Tibial artery (tissue), 4 donors: ENCODE data around the gene CC2D2A.

ENCODE experiments used
- DNase-seq, 2 donors: peaks; one replicate each; pipeline ENCODE4 v3.0.0-alpha.2; 2019
- H3K27ac ChIP-seq, 2 donors: fragments of 200-600 bp; sonication (generic) in 1 of 2; 1 replicate in 1 of 2; 2 replicates in 1 of 2; pipeline ENCODE4 v1.5.1; 2018 to 2019; ENCODE audit warnings: mild to moderate bottlenecking in 1 of 2
- H3K27me3 ChIP-seq, 2 donors: fragments of 200-600 bp; sonication (generic) in 1 of 2; one replicate each; pipeline versions ENCODE4 v1.5.1 to v1.6.0; 2016 to 2019
- H3K36me3 ChIP-seq, 3 donors: fragments of 200-600 bp; sonication (generic) in 2 of 3; one replicate each; pipeline ENCODE4 v1.5.1; 2016 to 2019; ENCODE audit warnings: mild to moderate bottlenecking in 2 of 3
- H3K4me1 ChIP-seq, 4 donors: fragments of 200-600 bp; sonication (generic) in 2 of 4; 1 replicate in 3 of 4; 2 replicates in 1 of 4; pipeline ENCODE4 v1.5.1; 2016 to 2019
- H3K4me3 ChIP-seq, 2 donors: fragments of 200-600 bp; sonication (generic) in 1 of 2; 1 replicate in 1 of 2; 2 replicates in 1 of 2; pipeline ENCODE4 v1.5.1; 2018 to 2019; ENCODE audit warnings: mild to moderate bottlenecking in 2 of 2
- H3K9me3 ChIP-seq, 3 donors: fragments of 200-600 bp; sonication (generic) in 1 of 3; one replicate each; pipeline ENCODE4 v1.5.1; 2016 to 2019
- CTCF ChIP-seq, 2 experiments: fragments of 200-600 bp in 1 of 2; fragments of 450-650 bp in 1 of 2; IDR thresholded peaks; one replicate each; pipeline ENCODE4 v1.5.1; 2017 to 2019; ENCODE audit warnings: antibody characterized with exemption in 2 of 2, mild to moderate bottlenecking in 1 of 2, moderate library complexity in 1 of 2
- intact Hi-C: fragments of 100-400 bp; cut with DNase I; formaldehyde crosslinking; loops from one replicate; pipeline ENCODE4 v1.15.0; 2023; ENCODE audit warnings: low total_unique reads

Gene CC2D2A

GRCh38 chr4:15466596-15466995 lies 3.1 kb upstream of the CC2D2A start:
- Histone ChIP-seq H3K9me3 (no peaks in the 10 kb centered on the region), H3K36me3 (no peaks in the 10 kb centered on the region), H3K27me3 (no peaks in the 10 kb centered on the region), H3K27ac (no peak overlapping the region), H3K4me3 (no peak overlapping the region), H3K4me1 (peaks cover 0 to 17% (median 2%) of the 10 kb centered on the region in 4 donors)
- DNase-seq: no peak
- intact Hi-C loops: no loop called here
- TF ChIP-seq CTCF (IDR thresholded peaks at IDR 0.05): no peak

GRCh38 chr4:15470128-15470475 lies 420 bp downstream of the CC2D2A start:
- peak overlapping the region; percentile 56 to 60 for H3K4me3 ChIP-seq
- no peaks in the 10 kb centered on the region for H3K9me3 ChIP-seq
- TF ChIP-seq CTCF (IDR thresholded peaks at IDR 0.05): no peak
- H3K27ac ChIP-seq: peak overlapping the region; percentile 67
- peaks cover 0 to 41% (median 4%) of the 10 kb centered on the region in 4 donors for H3K4me1 ChIP-seq
- H3K27me3 ChIP-seq: no peaks in the 10 kb centered on the region
- H3K36me3 ChIP-seq: no peaks in the 10 kb centered on the region
- intact Hi-C loops: no loop called here
- no peak for DNase-seq

GRCh38 chr4:15476396-15476795 lies 6.7 kb downstream of the CC2D2A start:
- H3K4me1 ChIP-seq: peaks cover 0 to 44% (median 19%) of the 10 kb centered on the region in 4 donors
- H3K27ac ChIP-seq: no peak overlapping the region
- H3K9me3 ChIP-seq: no peaks in the 10 kb centered on the region
- H3K36me3 ChIP-seq: peaks cover 4 to 13% (median 12%) of the 10 kb centered on the region in 3 donors
- intact Hi-C loops: loop anchor here (5.0 kb wide), 1 partner anchor 481 kb away; no protein-coding TSS in a partner anchor
- H3K4me3 ChIP-seq: no peak overlapping the region
- no peaks in the 10 kb centered on the region for H3K27me3 ChIP-seq
- no peak for TF ChIP-seq CTCF (IDR thresholded peaks at IDR 0.05)
- no peak for DNase-seq

GRCh38 chr4:15478724-15479088 lies 9.0 kb downstream of the CC2D2A start:
- no peak for DNase-seq
- Histone ChIP-seq H3K27me3 (no peaks in the 10 kb centered on the region), H3K4me1 (peaks cover 0 to 26% (median 16%) of the 10 kb centered on the region in 4 donors), H3K4me3 (peak overlapping the region in 1 of 2 donors; percentile 56), H3K36me3 (peaks cover 14 to 17% (median 17%) of the 10 kb centered on the region in 3 donors), H3K27ac (peak overlapping the region; percentile 75 to 79), H3K9me3 (no peaks in the 10 kb centered on the region)
- no peak for TF ChIP-seq CTCF (IDR thresholded peaks at IDR 0.05)
- intact Hi-C loops: loop anchor here (2.0 to 5.0 kb wide), 2 partner anchors 176 to 479 kb away; partner anchors contain the start of gene FBXL5

GRCh38 chr4:15479089-15479912 lies 9.6 kb downstream of the CC2D2A start:
- Histone ChIP-seq H3K27ac (peak overlapping the region; percentile 75 to 79), H3K4me1 (peaks cover 0 to 25% (median 15%) of the 10 kb centered on the region in 4 donors), H3K4me3 (peak overlapping the region; percentile 55 to 56), H3K36me3 (peaks cover 14 to 20% (median 17%) of the 10 kb centered on the region in 3 donors), H3K27me3 (no peaks in the 10 kb centered on the region), H3K9me3 (no peaks in the 10 kb centered on the region)
- intact Hi-C loops: loop anchor here (2.0 to 5.0 kb wide), 2 partner anchors 176 to 478 kb away; partner anchors contain the start of gene FBXL5
- DNase-seq: peak; percentile 37 to 68
- TF ChIP-seq CTCF (IDR thresholded peaks at IDR 0.05): peak; percentile 63 to 74
